Gastroesophageal sphincter (tissue), 4 donors: ENCODE data around the gene CDH4. TPM values are rescaled to one million over a fixed set of nuclear protein-coding genes. Genes with fewer than 3 reads are reported as not detected.

Source experiments
- ATAC-seq: fragments of 150-250 bp; one replicate; pipeline ENCODE4 v1.9.1; 2016; ENCODE audit warnings: mild to moderate bottlenecking, moderate library complexity
- H3K27ac ChIP-seq, 4 donors: fragments of 200-600 bp; sonication (generic) in 3 of 4; 1 replicate in 3 of 4; 2 replicates in 1 of 4; pipeline ENCODE4 v1.5.1; 2016 to 2019
- H3K27me3 ChIP-seq: fragments of 200-600 bp; sonication (generic); one replicate; pipeline ENCODE4 v1.5.1; 2019
- H3K36me3 ChIP-seq, 2 donors: fragments of 200-600 bp; sonication (generic); one replicate each; pipeline ENCODE4 v1.5.1; 2019; ENCODE audit warnings: control low read depth in 1 of 2
- H3K4me1 ChIP-seq, 3 donors: fragments of 200-600 bp; sonication (generic); 1 replicate in 2 of 3; 2 replicates in 1 of 3; pipeline ENCODE4 v1.5.1; 2016 to 2019; ENCODE audit warnings: control low read depth in 2 of 3
- H3K4me3 ChIP-seq, 2 donors: fragments of 200-600 bp; sonication (generic); one replicate each; pipeline ENCODE4 v1.5.1; 2019; ENCODE audit warnings: mild to moderate bottlenecking in 1 of 2, moderate library complexity in 1 of 2
- H3K9me3 ChIP-seq, 3 donors: fragments of 200-600 bp; sonication (generic); one replicate each; pipeline ENCODE4 v1.5.1; 2017 to 2019; ENCODE audit warnings: control low read depth in 2 of 3
- CTCF ChIP-seq, 4 experiments: fragments of 200-600 bp in 2 of 4; fragments of 450-650 bp in 2 of 4; sonication (generic) in 1 of 4; IDR thresholded peaks; one replicate each; pipeline ENCODE4 v1.5.1; 2017 to 2019; ENCODE audit warnings: antibody characterized with exemption in 4 of 4, mild to moderate bottlenecking in 2 of 4, moderate library complexity in 2 of 4
- EP300 ChIP-seq: sonication (generic); formaldehyde crosslinking; IDR thresholded peaks from one replicate; pipeline ENCODE4 v1.6.1; 2017; ENCODE audit warnings: antibody characterized with exemption, mild to moderate bottlenecking
- POLR2A ChIP-seq, 2 donors: fragments of 450-650 bp; IDR thresholded peaks; one replicate each; pipeline ENCODE4 v1.6.1; 2017; ENCODE audit warnings: antibody characterized with exemption in 2 of 2, mild to moderate bottlenecking in 2 of 2, moderate library complexity in 1 of 2
- POLR2AphosphoS5 ChIP-seq: sonication (generic); formaldehyde crosslinking; IDR thresholded peaks from one replicate; pipeline ENCODE4 v1.6.1; 2017; ENCODE audit warnings: antibody characterized with exemption
- WGBS, 2 donors: methylation state at CpG; one replicate each; pipeline ENCODE4 v1.1.5; 2018; ENCODE audit warnings: low coverage in 1 of 2; 5-methylcytosine and 5-hydroxymethylcytosine counted together
- total RNA-seq, 4 donors: library from RNA; depleted of rRNA; stranded (reverse); fragments of >200 nt; gene quantifications; one replicate each; pipeline ENCODE4 v1.1.0, GENCODE V29; 2016

CDH4 gene
- total RNA-seq, 4 donors from 2014 or later, result under 0.01 to 1.5 (median 0.42) TPM; not detected in 1

- Histone ChIP-seq H3K36me3 (no peaks in the 10 kb centered on the region), H3K9me3 (no peaks in the 10 kb centered on the region), H3K4me1 (no peaks in the 10 kb centered on the region), H3K4me3 (no peak overlapping the region), H3K27ac (no peak overlapping the region), H3K27me3 (peaks cover 83% of the 10 kb centered on the region)
- WGBS, 2 donors, result 33 to 55% methylated on average over 1 to 10 of the region's 15 CpGs
- TF ChIP-seq EP300 (no peak), POLR2AphosphoS5 (no peak)
- no peak for ATAC-seq
These were observed 384.6 kb downstream of the CDH4 start for GRCh38 chr20:61636531-61637116.

GRCh38 chr20:61638802-61639585 is 386.9 kb downstream of the CDH4 start:
- Histone ChIP-seq H3K27me3 (peaks cover 86% of the 10 kb centered on the region), H3K9me3 (peaks cover 0 to 15% (median 0%) of the 10 kb centered on the region in 3 donors), H3K4me1 (no peaks in the 10 kb centered on the region), H3K36me3 (no peaks in the 10 kb centered on the region), H3K4me3 (no peak overlapping the region), H3K27ac (no peak overlapping the region)
- no peak for ATAC-seq
- WGBS, 2 donors, result 71 to 89% methylated on average over 16 of the region's 17 CpGs
- TF ChIP-seq EP300 (no peak), POLR2A (IDR thresholded peaks at IDR 0.05) (no peak), POLR2AphosphoS5 (no peak), CTCF (IDR thresholded peaks at IDR 0.05) (no peak)

- Histone ChIP-seq H3K36me3 (no peaks in the 10 kb centered on the region), H3K4me3 (no peak overlapping the region), H3K27me3 (peaks cover 86% of the 10 kb centered on the region), H3K9me3 (peaks cover 0 to 15% (median 0%) of the 10 kb centered on the region in 3 donors), H3K27ac (no peak overlapping the region), H3K4me1 (no peaks in the 10 kb centered on the region)
- 65 to 71% methylated on average over 4 to 11 of the region's 23 CpGs for WGBS, 2 donors
- ATAC-seq, result no peak
- TF ChIP-seq POLR2AphosphoS5 (no peak), POLR2A (IDR thresholded peaks at IDR 0.05) (no peak), EP300 (no peak), CTCF (IDR thresholded peaks at IDR 0.05) (no peak)
These were observed 388.2 kb downstream of the CDH4 start for GRCh38 chr20:61640131-61640870.

- Histone ChIP-seq H3K4me1 (no peaks in the 10 kb centered on the region), H3K36me3 (no peaks in the 10 kb centered on the region), H3K9me3 (peaks cover 0 to 15% (median 0%) of the 10 kb centered on the region in 3 donors), H3K27me3 (peaks cover 83% of the 10 kb centered on the region), H3K27ac (no peak overlapping the region), H3K4me3 (no peak overlapping the region)
- TF ChIP-seq POLR2A (IDR thresholded peaks at IDR 0.05) (no peak), POLR2AphosphoS5 (no peak), CTCF (IDR thresholded peaks at IDR 0.05) (no peak), EP300 (no peak)
- ATAC-seq, result no peak
- 65% methylated on average over 5 of the region's 11 CpGs; no CpG with 5 or more reads in 1 of the 2 donors for WGBS, 2 donors
These were observed 388.8 kb downstream of the CDH4 start for GRCh38 chr20:61640871-61641245.

GRCh38 chr20:61643656-61644377 is 391.8 kb downstream of the CDH4 start:
- Histone ChIP-seq H3K36me3 (no peaks in the 10 kb centered on the region), H3K4me3 (no peak overlapping the region), H3K4me1 (no peaks in the 10 kb centered on the region), H3K9me3 (peaks cover 0 to 15% (median 0%) of the 10 kb centered on the region in 3 donors), H3K27ac (no peak overlapping the region), H3K27me3 (peaks cover 69% of the 10 kb centered on the region)
- TF ChIP-seq EP300, result no peak
- no peak for TF ChIP-seq POLR2AphosphoS5
- peak; percentile 22 for ATAC-seq
- WGBS, 2 donors, result 44 to 65% methylated on average over 2 to 8 of the region's 12 CpGs
